GM12892 (cell line): ENCODE results near the gene SLAMF9.

Experiments
- DNase-seq: peaks from one replicate; pipeline ENCODE4 v3.0.0; 2011; ENCODE audit not compliant: insufficient read length
- FAIRE-seq: peaks from 2 replicates; lab custom pipeline; 2011; peaks lifted over from hg19 to GRCh38; lab: Jason Lieb, UNC
- POLR2A ChIP-seq: IDR thresholded peaks from 2 replicates; pipeline ENCODE4 v1.6.1; 2011; ENCODE audit warnings: low read depth, low read length, control low read depth
- POLR2AphosphoS5 ChIP-seq: IDR thresholded peaks from 2 replicates; pipeline ENCODE4 v1.6.1; 2011; ENCODE audit warnings: low read depth, low read length, control low read depth
- TAF1 ChIP-seq: IDR thresholded peaks from 2 replicates; pipeline ENCODE4 v1.6.1; 2011; ENCODE audit warnings: low read depth, mild to moderate bottlenecking, control low read depth, low read length, borderline replicate concordance

The SLAMF9 gene

GRCh38 chr1:159944623-159945455 is 9.2 kb downstream of the SLAMF9 start:
- DNase-seq (no peak), FAIRE-seq (no peak)
- TF ChIP-seq POLR2AphosphoS5, result no peak
- TF ChIP-seq POLR2A, result no peak
- no peak for TF ChIP-seq TAF1

- DNase-seq, result no peak
- no peak for FAIRE-seq
Observed at GRCh38 chr1:159943908-159944622, 10.0 kb downstream of the SLAMF9 start.

GRCh38 chr1:159943278-159943640 is 10.8 kb downstream of the SLAMF9 start:
- no peak for TF ChIP-seq TAF1
- no peak for TF ChIP-seq POLR2A
- TF ChIP-seq POLR2AphosphoS5, result no peak
- FAIRE-seq, result no peak
- no peak for DNase-seq

More at GRCh38 chr1:159943908-159944622, 10.0 kb downstream of the SLAMF9 start:
- TF ChIP-seq TAF1 (no peak), POLR2A (no peak), POLR2AphosphoS5 (no peak)

GRCh38 chr1:159942632-159943277 is 11.3 kb downstream of the SLAMF9 start:
- TF ChIP-seq POLR2AphosphoS5 (no peak), TAF1 (no peak)
- no peak for FAIRE-seq

GRCh38 chr1:159941591-159942560 is 12.2 kb downstream of the SLAMF9 start:
- FAIRE-seq, result no peak
- DNase-seq, result no peak
- no peak for TF ChIP-seq POLR2AphosphoS5
- TF ChIP-seq TAF1, result no peak
- no peak for TF ChIP-seq POLR2A

More at GRCh38 chr1:159942632-159943277, 11.3 kb downstream of the SLAMF9 start:
- DNase-seq, result no peak

- no peak for TF ChIP-seq POLR2AphosphoS5
- no peak for TF ChIP-seq POLR2A
- no peak for TF ChIP-seq TAF1
- DNase-seq, result no peak
- no peak for FAIRE-seq
Observed at GRCh38 chr1:159941141-159941540, 12.9 kb downstream of the SLAMF9 start.

GRCh38 chr1:159940006-159940620 is 13.9 kb downstream of the SLAMF9 start:
- FAIRE-seq, result no peak
- TF ChIP-seq POLR2A (no peak), TAF1 (no peak), POLR2AphosphoS5 (no peak)
- DNase-seq, result no peak

- TF ChIP-seq POLR2AphosphoS5, result no peak
- no peak for TF ChIP-seq TAF1
- TF ChIP-seq POLR2A, result no peak
- FAIRE-seq (no peak), DNase-seq (no peak)
Observed at GRCh38 chr1:159939678-159940002, 14.4 kb downstream of the SLAMF9 start.

GRCh38 chr1:159938905-159939677 is 14.9 kb downstream of the SLAMF9 start:
- FAIRE-seq, result no peak
- TF ChIP-seq TAF1 (no peak), POLR2AphosphoS5 (no peak), POLR2A (no peak)

More at GRCh38 chr1:159938905-159939677, 14.9 kb downstream of the SLAMF9 start:
- DNase-seq, result no peak
